Measurements from ENCODE around the gene NFKBIA. TPM values are rescaled to one million over a fixed set of nuclear protein-coding genes. Genes with fewer than 3 reads are reported as not detected.
A peak's percentile ranks its signal among the peaks of the same experiment; 100 is the strongest.
"Not testable (repeated sequence)": the region's sequence is repeated elsewhere in the genome, so short reads cannot be mapped to it uniquely, and the experiment has no call there.

Gene NFKBIA
- total RNA-seq, 1 donor from 2014 or later, result 35.5 TPM

DNA sequence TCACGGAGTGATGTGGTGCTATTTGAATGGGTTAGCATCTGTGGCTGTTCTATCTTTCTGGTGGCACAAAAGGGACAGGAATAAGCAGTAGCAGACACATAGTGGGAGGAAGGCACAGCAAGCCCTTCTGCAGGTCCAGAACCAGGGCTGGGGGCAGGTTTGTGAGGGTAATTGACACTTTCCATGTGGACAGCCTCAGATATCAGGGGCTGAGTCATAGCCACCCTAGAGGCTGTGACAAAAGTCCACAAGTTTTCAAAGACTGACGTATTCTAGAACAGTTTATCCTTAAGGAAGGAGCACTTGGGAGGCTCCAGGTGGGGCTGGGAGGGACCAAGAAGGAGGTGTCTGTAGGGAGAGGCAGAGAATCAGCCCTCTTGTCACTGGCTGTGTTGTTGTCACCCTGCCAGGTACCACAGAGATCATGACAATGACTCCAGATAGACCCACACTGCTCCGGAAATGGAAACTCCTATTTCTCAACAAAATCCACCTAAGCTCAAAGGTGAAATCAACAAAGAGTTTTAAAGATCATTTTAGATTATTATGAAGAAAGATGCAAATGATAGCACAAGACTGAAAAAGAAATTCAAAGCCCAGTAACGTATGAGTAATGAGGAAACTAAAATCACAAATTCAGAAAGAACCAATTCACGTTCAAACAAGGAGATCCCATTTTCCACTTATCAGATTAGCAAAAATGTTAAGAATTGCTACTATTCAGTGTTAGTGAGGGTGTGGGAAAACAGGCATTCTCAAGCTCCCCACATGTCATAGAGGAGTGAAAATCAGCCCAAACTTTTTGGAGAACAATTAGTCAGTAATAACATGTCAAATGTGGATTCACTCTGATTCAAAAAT is 48.3 kb downstream of the NFKBIA start:
- H2AFZ ChIP-seq (ENCODE audit: low read depth, low read length), result no peak overlapping the region
- peaks cover 5% of the 10 kb centered on the region for H3K4me1 ChIP-seq (ENCODE audit: insufficient read depth, low read length)
- no peak for FAIRE-seq
- Mint-ChIP-seq H3K4me3 (ENCODE audit: unreplicated experiment) (peak overlapping the region; percentile 31), H3K4me1 (ENCODE audit: low read depth, unreplicated experiment) (peaks cover 22% of the 10 kb centered on the region), H3K27me3 (ENCODE audit: low read depth, unreplicated experiment) (no peaks in the 10 kb centered on the region), H3K36me3 (ENCODE audit: low read depth, unreplicated experiment) (no peaks in the 10 kb centered on the region), H3K27ac (ENCODE audit: unreplicated experiment) (peak overlapping the region; percentile 85), H3K9me3 (ENCODE audit: unreplicated experiment) (no peaks in the 10 kb centered on the region)
- peak overlapping the region; percentile 22 for H3K4me2 ChIP-seq (ENCODE audit: low read length)
- H4K20me1 ChIP-seq (ENCODE audit: insufficient read depth, low read length), result no peaks in the 10 kb centered on the region
- peak; percentile 79 for DNase-seq (ENCODE audit: low read depth)
- H3K9me3 ChIP-seq (ENCODE audit: insufficient read depth, low read depth, low read length), result no peaks in the 10 kb centered on the region
- H3K36me3 ChIP-seq (ENCODE audit: insufficient read depth, low read length), result no peaks in the 10 kb centered on the region
- TF ChIP-seq, protein P1, sequence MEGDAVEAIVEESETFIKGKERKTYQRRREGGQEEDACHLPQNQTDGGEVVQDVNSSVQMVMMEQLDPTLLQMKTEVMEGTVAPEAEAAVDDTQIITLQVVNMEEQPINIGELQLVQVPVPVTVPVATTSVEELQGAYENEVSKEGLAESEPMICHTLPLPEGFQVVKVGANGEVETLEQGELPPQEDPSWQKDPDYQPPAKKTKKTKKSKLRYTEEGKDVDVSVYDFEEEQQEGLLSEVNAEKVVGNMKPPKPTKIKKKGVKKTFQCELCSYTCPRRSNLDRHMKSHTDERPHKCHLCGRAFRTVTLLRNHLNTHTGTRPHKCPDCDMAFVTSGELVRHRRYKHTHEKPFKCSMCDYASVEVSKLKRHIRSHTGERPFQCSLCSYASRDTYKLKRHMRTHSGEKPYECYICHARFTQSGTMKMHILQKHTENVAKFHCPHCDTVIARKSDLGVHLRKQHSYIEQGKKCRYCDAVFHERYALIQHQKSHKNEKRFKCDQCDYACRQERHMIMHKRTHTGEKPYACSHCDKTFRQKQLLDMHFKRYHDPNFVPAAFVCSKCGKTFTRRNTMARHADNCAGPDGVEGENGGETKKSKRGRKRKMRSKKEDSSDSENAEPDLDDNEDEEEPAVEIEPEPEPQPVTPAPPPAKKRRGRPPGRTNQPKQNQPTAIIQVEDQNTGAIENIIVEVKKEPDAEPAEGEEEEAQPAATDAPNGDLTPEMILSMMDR (IDR thresholded peaks at IDR 0.05; ENCODE audit: insufficient read depth, low read depth, low read length), result no peak
- TF ChIP-seq EZH2 (IDR thresholded peaks at IDR 0.05; ENCODE audit: insufficient read depth, low read length), result no peak
- H3K9ac ChIP-seq (ENCODE audit: low read length), result no peak overlapping the region
- H3K27me3 ChIP-seq (ENCODE audit: insufficient read depth, low read length), result no peaks in the 10 kb centered on the region
- H3K79me2 ChIP-seq (ENCODE audit: insufficient read depth, low read length), result no peaks in the 10 kb centered on the region
- H3K4me3 ChIP-seq (ENCODE audit: insufficient read depth, low read depth, low read length), result no peak overlapping the region
- no peak overlapping the region for H3K27ac ChIP-seq (ENCODE audit: low read depth, low read length)

DNA sequence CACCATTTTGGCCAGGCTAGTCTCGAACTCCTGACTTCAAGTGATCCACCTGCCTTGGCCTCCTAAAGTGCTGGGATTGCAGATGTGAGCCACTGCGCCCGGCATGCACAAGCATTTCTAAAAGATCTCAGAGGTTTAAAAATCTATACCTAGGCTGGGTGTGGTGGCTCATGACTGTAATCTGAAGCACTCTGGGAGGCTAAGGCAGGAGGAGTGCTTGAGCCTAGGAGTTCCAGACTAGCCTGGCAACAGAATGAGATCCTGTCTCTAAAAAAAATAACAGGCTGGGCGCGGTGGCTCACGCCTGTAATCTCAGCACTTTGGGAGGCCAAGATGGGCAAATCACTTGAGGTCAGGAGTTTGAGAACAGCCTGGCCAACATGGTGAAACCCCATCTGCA is 49.3 kb downstream of the NFKBIA start:
- not testable (repeated sequence) for H3K27ac ChIP-seq (ENCODE audit: low read depth, low read length); H3K27me3 Mint-ChIP-seq (ENCODE audit: low read depth, unreplicated experiment); H3K36me3 Mint-ChIP-seq (ENCODE audit: low read depth, unreplicated experiment); H3K9me3 Mint-ChIP-seq (ENCODE audit: unreplicated experiment); H3K79me2 ChIP-seq (ENCODE audit: insufficient read depth, low read length); H3K4me3 Mint-ChIP-seq (ENCODE audit: unreplicated experiment); H4K20me1 ChIP-seq (ENCODE audit: insufficient read depth, low read length); H3K4me1 ChIP-seq (ENCODE audit: insufficient read depth, low read length); H3K9ac ChIP-seq (ENCODE audit: low read length); H3K4me3 ChIP-seq (ENCODE audit: insufficient read depth, low read depth, low read length); H2AFZ ChIP-seq (ENCODE audit: low read depth, low read length); H3K4me2 ChIP-seq (ENCODE audit: low read length); DNase-seq (ENCODE audit: low read depth); H3K27ac Mint-ChIP-seq (ENCODE audit: unreplicated experiment); FAIRE-seq; H3K36me3 ChIP-seq (ENCODE audit: insufficient read depth, low read length); H3K9me3 ChIP-seq (ENCODE audit: insufficient read depth, low read depth, low read length); H3K27me3 ChIP-seq (ENCODE audit: insufficient read depth, low read length)
- peaks cover 22% of the 10 kb centered on the region for H3K4me1 Mint-ChIP-seq (ENCODE audit: low read depth, unreplicated experiment)

DNA sequence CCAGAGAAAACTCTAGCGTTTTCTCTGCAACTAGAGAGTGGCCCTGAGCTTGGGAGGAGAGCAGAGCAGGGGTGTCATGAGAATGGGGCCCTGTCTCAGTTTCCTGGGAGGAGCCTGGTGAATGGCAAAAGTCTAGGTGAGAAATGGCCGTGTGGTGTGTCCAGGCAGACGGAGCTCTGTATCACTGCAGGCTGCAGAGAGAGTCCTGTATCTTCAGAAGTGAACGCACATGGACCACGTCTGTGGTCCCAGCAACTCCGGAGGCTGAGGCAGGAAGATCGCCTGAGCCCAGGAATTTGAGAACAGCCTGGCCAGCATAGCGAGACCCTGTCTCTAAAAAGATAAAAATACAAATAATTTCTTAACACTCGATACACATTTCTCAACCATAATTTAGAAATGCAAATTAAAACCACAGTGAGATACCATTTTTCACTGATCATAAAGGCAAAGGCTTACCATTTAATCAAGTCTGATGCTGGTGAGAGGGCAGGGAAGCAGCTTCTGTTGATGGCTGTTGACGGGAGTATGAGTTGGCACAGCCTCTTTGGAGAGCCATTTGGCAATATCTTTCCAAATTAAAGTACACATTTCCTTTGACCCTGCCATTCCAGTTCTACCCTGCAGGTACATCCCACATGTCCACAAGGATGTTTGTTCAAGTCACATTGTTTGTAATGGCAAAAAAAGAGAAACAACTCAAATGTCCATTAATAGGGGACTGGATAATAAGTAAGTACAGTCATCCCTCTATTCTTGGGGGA is 51.0 kb downstream of the NFKBIA start:
- no peaks in the 10 kb centered on the region for H3K27me3 ChIP-seq (ENCODE audit: insufficient read depth, low read length)
- H3K4me2 ChIP-seq (ENCODE audit: low read length), result no peak overlapping the region
- peaks cover 22% of the 10 kb centered on the region for H3K4me1 Mint-ChIP-seq (ENCODE audit: low read depth, unreplicated experiment)
- H3K4me3 ChIP-seq (ENCODE audit: insufficient read depth, low read depth, low read length), result no peak overlapping the region
- no peak overlapping the region for H3K27ac Mint-ChIP-seq (ENCODE audit: unreplicated experiment)
- H3K9me3 Mint-ChIP-seq (ENCODE audit: unreplicated experiment), result no peaks in the 10 kb centered on the region
- H3K27me3 Mint-ChIP-seq (ENCODE audit: low read depth, unreplicated experiment), result no peaks in the 10 kb centered on the region
- FAIRE-seq, result no peak
- H3K79me2 ChIP-seq (ENCODE audit: insufficient read depth, low read length), result no peaks in the 10 kb centered on the region
- no peak overlapping the region for H3K27ac ChIP-seq (ENCODE audit: low read depth, low read length)
- no peaks in the 10 kb centered on the region for H3K36me3 Mint-ChIP-seq (ENCODE audit: low read depth, unreplicated experiment)
- no peak overlapping the region for H2AFZ ChIP-seq (ENCODE audit: low read depth, low read length)
- H4K20me1 ChIP-seq (ENCODE audit: insufficient read depth, low read length), result no peaks in the 10 kb centered on the region
- no peak overlapping the region for H3K9ac ChIP-seq (ENCODE audit: low read length)
- no peaks in the 10 kb centered on the region for H3K36me3 ChIP-seq (ENCODE audit: insufficient read depth, low read length)
- DNase-seq (ENCODE audit: low read depth), result no peak
- TF ChIP-seq EZH2 (IDR thresholded peaks at IDR 0.05; ENCODE audit: insufficient read depth, low read length), result no peak
- TF ChIP-seq, protein P1 (IDR thresholded peaks at IDR 0.05; ENCODE audit: insufficient read depth, low read depth, low read length), result no peak
- H3K4me1 ChIP-seq (ENCODE audit: insufficient read depth, low read length), result peaks cover 5% of the 10 kb centered on the region
- H3K9me3 ChIP-seq (ENCODE audit: insufficient read depth, low read depth, low read length), result no peaks in the 10 kb centered on the region
- no peak overlapping the region for H3K4me3 Mint-ChIP-seq (ENCODE audit: unreplicated experiment)

Measured in astrocyte (in vitro differentiated cells and primary cell).